NCI-H2196 (cell line): ENCODE measurements around the gene IGF1R.

Experiments used
- DNase-seq: peaks from one replicate; lab custom pipeline; 2025; ENCODE audit not compliant: unreplicated experiment; lab: John Stamatoyannopoulos, UW

The IGF1R gene

DNA sequence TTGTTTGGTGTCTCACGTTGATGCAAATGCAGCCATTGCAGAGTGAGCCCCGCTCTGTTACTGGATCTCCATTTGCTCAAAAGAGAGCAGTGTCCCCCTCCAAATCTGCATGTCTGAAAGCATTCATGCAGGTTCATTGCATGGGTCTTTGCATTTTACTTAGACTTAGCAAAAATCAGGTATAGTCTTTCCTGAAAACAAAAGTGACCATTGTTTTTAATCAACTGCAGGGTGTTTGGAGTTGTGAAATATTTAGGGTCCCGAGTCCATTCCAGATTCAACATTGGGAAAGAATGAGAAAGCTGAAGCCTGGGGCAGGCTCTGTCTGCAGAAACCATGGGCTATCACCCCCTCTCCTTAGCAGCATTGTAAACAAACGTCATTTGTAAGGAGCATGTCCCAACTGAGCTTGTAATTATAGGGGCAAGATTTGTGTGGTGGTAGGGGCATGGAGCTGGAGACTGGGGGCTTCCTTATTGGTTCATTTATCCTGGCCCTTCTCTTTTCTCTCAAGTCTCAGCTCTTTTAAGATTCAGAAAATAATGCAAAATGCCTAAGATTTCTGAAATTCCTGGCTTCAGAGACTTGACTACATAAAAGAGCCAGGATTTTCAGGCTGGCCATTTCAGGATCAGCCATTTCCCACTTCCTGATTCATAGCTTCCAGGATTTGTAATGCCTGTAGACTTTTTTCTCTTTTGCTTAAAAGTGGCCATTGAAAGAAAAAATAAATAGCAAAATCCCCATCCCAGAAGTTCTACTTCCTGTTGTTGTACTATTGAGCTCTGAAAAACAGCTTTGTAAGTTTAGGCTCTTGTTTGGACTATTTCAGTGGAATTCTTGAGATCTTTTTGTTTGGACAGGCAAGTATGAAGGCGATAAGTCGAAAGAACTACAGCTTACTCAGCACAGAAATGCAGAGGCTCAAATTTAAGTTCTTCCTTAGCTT is 23.0 kb downstream of the IGF1R start:
- DNase-seq: no peak

DNA sequence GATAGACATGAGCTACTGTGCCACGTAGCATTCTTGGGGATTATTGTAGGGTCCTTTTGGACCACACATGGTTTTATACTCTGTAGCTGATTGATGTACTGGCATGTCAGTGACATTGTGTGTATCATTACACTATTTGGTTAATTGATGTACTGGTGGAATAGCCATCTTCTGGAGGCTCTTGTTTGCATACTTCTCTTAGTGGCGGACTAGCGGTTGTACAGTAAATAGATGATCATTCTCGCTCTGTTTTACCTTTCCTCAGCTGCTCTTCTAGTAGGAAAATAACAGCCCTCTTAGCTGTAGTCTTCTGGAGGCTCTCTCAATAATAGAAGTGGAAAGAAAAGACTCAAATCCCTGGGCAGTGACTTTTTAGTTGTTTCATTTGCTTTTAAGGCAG is 24.8 kb downstream of the IGF1R start:
- DNase-seq: no peak

DNA sequence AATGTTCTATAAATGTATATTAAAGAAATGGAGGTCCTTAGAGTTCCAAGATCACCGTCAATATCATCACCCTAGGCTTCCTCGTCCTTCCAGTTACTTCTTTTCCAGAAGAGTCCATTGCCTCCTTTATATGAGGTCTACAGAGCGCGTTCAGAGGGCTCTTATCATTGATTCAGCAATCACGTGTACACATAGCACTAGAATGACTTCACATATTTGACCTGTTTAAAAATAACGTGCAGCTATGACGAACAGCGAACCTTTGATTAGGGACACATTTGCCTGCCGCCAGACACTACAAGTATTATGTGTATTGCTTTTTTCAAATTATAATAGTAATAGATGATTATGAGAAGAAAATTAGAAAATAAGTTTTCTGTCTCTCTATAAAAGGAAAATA is 26.0 kb downstream of the IGF1R start:
- DNase-seq: no peak

DNA sequence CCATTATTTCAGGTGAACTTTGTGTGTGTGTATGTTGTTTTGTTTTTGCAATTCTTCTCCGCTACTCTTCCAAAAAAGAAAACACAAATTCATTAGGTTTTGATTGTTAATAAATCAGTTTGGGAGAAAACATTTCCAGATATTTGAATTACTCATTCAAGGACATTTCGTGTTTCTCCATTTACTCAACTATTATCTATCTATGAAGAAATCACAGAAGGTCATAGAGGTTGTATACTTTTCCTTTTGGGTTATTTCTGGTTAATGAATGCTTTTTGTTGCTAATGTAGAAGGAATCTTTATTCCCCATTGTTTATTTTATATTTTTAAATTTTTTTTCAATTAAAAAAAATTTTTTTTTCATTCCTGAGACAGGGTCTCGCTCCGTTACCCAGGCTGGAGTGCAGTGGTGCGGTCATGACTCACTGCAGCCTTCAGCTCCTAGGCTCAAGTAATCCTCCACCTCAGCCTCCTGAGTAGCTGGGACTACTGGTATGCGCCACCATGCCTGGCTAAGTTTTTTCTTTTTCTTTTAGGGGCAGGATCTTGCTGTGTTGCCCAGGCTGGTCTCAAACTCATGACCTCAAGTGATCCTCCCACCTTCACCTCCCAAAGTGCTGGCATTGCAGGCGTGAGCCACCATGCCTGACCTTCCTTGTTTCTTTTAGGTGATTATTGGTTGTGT is 28.4 kb downstream of the IGF1R start:
- no peak for DNase-seq

DNA sequence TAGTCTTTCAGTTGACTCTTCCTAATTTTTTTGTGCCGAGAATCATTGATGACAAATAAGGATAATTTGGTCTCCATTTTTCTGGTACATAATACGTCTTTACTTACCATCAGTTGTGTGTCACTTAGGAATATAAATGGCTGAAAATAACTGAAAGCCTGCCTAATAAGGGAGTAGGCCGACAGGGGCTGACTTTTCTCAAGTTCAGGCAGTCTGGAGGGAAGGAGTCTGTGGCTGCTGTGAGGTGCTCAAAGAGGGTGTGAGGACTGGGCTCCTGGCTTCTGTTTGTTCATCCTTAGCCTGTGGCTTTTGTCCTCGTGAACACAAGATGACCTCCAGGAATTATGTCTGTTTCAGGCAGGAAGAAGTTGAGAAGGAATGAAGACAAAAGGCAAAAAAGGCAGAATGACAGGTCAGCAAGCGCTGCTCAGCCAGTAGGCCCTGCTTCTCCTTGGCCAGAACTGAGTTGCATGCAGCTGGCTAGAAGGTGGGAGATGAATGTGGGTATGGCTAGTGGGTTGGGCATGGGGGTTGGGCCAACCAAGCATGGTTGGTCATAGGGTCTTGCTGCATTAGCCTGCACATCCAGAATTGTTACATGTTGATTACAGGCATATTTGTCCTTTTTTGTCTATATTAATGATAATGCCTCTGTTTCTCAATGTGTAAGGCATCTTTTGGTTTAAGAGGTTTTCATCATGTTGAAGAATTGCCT is 29.2 kb downstream of the IGF1R start:
- no peak for DNase-seq

DNA sequence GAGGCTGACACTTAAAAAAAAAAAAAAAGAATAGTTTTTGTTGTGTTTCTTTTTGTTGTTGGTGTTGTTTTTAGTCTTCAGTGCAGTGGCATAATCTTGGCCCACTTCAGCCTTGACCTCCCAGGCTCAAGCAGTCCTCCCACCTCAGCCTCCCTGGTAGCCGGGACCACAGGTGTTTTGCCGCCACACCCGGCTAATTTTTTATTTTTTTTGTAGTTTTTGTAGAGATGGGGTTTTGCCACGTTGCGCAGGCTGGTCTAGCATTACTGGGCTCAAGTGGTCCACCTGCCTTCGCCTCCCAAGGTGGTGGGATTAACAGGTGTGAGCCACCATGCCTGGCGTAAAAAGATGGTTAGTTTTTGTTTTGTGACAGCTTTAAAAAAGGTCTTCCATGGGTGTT is 30.1 kb downstream of the IGF1R start:
- DNase-seq: no peak

DNA sequence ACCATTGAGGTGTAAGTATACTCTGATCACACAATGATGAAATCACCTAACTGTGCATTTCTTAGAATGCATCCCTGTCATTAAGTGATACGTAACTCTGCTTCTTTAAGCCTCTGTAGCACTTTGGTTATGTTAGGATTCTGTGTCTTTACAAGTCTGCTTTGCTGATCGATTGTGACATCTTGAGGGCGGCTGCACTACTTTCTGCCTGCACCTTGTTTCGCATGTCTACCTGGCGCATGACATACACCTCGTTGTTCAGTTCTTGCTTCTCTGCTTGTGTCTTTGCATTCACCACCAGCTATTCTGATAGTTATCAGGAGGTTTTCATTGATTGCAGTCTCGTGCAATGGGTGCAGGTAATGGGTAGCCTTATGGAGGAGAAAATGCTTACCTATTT is 32.7 kb downstream of the IGF1R start:
- DNase-seq: no peak

DNA sequence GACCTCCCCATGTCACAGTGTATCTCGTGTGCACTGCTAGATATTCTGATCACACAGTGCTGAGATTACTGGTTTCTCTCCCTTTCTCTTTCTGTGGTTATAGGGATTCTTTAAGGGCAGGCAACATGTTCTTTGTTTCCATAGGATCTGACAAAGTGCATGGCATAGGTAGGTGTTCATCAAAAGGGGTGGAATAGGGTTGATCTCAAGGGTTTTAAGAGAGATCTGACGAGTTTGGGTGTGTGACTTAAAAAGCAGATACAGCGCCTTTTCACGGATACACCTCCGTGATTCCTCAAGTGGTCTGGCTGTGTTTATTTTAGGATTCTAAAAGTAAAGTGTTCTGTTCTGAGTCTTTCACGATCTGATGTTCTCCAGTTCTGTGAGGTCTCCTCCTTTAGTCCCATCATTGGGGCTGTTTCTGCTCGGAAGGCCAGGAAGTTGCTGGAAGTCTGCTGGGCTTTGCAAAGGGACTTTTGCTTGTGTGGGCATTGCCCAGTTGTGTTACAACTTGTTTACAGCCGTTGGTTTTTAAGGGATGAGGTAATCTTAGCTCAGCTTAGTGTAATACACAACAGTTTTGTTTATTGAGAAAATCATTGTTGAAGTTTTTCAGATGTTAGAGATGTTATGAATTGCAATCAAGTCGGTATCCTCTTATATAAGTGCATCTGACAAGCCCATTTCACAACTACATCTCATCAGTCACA is 34.8 kb downstream of the IGF1R start:
- no peak for DNase-seq

DNA sequence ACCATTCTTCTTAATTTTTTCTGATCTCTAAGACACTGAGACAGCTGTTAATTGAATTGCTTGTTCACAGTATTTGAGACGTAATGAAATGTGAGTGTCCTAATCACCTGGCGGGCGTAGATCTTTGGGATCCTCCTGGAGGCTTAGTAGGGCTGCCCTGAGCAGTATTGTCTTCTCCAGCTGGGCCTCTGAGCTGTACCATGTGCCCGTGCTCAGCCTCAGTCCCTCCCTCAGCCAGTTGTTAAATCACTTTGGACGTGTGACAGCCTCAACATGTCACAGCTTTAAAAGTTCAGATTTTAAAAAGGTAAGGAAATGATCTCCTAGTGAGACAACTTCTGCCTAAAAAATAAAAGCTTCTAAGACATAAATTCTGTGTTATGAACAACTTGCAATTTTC is 35.5 kb downstream of the IGF1R start:
- no peak for DNase-seq

DNA sequence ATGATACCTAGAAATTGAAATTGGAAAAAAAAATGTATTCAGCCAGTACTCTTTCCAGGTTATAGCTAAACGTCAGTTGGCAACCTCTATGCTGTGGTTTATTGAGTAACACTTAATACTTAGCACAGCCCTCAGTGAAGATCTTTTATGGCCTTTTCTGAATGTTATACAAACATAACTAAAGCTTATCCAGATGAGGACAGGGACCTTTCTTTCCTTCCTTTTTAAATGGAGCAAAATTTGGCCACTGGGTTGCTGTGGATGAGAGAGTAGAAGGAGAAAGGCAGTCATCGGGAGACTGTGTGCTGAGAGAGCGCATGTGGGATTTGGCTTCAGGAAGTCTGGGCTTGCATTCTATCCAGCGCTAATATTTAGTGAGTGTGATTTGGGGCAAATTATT is 36.1 kb downstream of the IGF1R start:
- DNase-seq: no peak

DNA sequence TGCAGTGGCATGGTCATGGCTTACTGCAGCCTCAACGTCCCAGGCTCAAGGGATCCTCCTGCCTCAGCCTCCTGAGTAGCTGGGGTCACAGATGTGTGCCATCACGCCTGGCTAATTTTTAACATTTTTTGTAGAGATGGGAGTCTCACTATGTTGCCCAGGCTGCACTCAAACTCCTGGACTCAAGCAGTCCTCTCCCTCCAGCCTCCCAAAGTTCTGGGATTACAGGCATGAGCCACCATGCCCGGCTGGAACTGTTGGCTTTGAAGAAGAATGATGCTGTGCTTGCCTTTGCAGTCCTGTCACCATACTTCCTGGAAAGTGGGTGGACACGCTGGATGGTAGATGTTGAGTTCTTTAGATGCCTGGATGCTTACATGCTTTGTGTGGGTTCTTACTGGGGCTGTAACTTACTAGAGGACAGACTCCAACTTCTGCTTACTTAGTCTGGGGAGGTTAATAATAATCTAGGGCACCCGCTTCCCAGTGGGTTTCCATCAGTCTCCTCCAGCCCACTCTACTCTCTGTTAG is 36.7 kb downstream of the IGF1R start:
- no peak for DNase-seq

DNA sequence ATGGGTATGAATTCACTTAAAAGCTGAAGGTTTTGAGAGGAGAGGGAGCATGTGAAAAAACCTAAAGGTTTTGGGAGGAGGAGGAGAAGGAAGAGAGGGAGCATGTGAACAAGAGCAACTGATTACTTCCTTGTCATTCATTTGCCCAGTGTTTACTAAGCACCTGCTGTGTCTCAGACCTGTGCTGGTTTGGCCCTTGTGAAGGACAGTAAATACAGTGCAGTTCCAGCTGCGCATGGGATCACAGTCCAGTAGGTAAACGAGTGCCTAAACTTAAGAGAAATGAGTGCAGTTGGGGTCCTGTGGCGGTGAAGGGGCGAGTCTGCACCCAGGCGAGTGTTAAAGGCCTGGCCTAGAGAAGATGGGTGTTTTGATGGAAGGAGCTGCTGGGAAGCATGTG is 38.6 kb downstream of the IGF1R start:
- peak; percentile 2 for DNase-seq

DNA sequence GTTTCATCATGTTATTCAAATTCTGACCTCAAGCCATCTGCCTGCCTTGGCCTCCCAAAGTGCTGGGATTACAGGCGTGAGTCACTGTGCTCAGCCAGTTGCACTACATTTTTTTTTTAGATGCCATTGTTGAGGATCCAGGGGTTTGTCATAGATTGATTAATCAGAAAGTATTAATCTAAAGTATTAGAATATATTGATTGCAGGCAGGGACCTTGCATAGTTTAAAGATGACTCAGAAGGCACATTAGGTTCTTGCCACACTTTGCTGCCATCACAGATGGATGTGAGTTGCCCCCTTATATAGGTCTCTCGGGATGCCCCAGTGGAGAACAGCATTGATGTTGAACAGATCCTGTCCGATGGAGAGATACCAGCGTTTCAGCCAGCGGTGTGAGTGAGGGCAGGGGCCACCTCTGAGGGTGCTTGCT is 41.1 kb downstream of the IGF1R start:
- DNase-seq: no peak

DNA sequence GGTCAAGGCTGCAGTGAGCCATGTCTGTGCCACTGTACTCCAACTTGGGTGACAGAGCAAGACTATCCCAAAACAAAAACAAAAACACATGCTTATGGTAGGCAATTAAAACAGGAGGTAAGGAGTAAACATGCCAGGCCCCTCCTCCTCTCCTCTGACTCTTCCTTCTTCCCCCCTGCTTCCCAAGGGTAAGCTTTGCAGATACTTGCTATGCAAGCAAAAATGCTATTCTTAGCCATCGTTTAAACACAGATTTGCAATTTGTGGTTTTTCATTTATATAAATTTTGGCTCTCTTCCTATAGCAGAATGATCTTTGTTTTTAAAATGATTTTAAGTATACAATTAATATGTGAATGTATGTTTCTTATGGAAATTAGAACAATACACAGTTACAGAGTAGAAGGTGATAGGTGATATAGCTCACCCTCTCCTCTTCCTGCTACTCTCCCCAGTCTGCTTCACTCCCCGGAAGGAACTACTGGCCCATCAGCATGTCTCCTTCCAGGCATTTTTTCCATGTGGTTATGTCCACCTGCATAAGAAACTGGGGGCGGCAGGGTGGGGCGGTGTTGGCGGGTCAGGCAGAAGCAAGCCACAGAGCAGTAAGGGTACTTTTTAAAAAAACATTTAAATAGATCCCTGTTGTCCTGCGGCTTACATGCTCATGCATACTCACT is 42.1 kb downstream of the IGF1R start:
- no peak for DNase-seq

DNA sequence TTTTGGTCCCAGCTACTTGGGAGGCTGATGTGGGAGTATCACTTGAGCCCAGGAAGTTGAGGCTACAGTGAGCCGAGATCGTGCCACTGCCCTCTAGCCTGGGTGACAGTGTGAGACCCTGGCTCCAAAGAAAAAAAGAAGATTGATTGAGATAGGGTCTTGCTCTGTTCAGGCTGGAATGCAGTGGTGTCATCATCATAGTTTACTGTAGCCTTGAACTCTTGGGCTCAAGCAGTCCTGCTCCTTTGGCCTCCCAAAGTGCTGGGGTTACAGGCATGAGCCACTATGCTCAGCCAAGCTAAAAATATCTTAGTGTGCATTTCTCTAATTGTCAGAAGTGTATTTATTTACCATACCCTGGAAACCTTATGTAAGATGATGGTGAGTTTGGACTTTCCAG is 43.9 kb downstream of the IGF1R start:
- no peak for DNase-seq

DNA sequence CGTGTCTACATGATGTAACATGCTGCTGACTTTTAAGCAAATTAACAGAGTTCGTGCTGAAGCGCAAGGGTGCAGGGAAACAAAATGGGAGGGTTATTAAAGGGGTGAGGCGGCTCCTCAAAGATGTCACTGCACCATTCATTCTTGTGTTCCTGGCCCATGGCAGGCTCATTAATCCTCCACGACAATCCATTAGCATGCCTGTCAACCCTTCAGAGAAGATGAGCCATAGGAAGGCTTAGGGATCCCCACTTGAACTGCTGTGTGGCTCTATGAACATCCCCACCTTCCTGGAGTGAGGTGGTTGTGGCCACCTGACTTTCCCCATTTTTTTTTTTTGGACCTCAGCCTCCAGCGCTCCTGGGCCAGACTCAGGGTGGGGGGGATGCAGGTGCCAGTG is 45.8 kb downstream of the IGF1R start:
- DNase-seq: no peak

DNA sequence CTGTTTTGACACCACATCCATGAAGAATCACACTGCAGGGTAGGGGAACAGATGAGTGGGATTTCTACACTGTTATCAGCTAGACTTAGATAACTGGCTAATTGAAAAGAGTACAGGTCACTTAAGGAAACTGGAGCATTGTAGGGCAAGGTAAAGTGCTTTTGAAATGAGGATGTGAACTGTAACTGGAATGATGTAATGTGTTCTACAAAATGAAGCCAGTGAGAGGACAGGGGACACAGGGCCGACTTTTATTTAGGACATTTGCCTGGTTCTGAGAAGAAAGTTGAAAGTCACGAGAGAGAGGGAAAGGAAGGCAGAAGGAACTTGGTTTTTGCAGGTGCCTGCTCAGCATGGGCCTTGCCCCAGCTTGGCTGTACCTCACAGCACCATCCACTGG is 50.5 kb downstream of the IGF1R start:
- no peak for DNase-seq

DNA sequence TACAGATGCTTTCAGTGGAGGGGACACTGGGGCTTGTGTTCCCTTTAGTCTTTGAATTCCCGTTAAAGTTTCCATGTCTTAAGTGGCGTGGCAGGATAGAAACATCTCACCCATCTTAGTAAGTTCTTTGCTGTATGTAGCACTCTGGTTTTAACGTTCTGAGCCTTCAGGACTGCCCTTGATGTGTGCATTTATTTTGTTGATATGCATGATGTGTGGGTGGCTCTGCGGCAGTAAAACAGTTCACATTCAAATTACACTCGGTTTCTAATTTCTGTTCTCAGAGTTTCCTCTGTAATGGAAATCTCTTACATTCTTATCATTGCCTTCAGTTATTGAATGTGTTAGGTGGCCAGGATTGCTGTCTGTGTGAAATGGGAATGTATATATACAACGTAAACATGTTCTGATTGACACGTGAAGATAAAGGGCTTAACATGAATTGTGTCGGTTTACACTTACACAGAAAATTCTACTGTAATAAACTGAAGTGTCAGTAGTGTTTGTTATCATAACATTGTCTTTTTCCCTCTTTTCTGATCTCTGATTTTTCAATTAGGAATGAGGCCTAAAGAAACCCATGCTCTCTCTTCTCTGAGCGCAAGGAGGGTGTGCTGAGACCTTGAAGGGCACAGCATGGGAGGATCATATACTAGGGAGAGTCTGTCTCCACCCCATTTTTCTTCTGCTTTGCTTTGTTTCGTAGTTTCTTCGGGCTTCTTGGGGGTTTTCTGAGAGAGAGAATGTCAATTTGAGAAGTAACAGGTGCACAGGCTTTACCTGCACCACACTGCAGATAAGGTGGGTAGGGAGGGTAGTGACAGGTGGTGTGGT is 51.5 kb downstream of the IGF1R start:
- DNase-seq: no peak

DNA sequence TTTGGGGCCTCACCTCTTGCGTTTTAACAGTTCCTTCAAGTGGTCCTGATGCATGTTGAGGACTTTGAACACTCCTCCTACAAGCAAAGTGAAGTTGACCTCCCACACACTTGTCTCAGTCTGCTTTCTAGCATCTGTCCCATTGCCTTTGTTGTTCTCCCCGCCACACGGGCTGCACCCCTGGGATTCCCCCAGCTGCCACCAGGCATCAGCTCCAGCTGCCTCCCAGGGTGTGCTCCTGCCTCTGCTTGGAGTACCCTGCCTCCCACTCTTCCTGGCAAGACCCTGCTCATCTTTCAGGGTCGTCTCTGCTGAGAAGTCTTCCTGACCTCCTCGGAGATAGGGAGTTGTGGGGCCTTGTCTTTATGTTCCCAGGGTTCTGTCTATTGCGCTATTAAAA is 52.2 kb downstream of the IGF1R start:
- DNase-seq: no peak
